Central memory CD8-positive, alpha-beta T cell (primary cell): ENCODE data around the gene COL5A2.

Experiments used
- ATAC-seq: fragments of 150-1000 bp; cut with Tn5 transposase; replicated peaks from 2 replicates; pipeline ENCODE4 v1.10.0; 2022; ENCODE audit warnings: mild to moderate bottlenecking, moderate FRiP score, moderate number of reproducible peaks; ENCODE audit not compliant: poor library complexity, severe bottlenecking; ENCODE audit errors: extremely low read depth
- DNase-seq, 2 donors: peaks; one replicate each; pipeline ENCODE4 v3.0.0; 2021; ENCODE audit warnings: low spot score in 2 of 2
- H3K27ac Mint-ChIP-seq: one replicate; pipeline ENCODE4 v1.8.0; 2022; ENCODE audit warnings: low read depth, mild to moderate bottlenecking, moderate library complexity, mixed read lengths
- H3K27me3 Mint-ChIP-seq: one replicate; pipeline ENCODE4 v1.8.0; 2022; ENCODE audit warnings: mixed read lengths
- H3K36me3 Mint-ChIP-seq: one replicate; pipeline ENCODE4 v1.8.0; 2022; ENCODE audit warnings: mild to moderate bottlenecking, moderate library complexity, mixed read lengths; ENCODE audit not compliant: insufficient read depth
- H3K4me1 Mint-ChIP-seq: one replicate; pipeline ENCODE4 v1.8.0; 2022; ENCODE audit warnings: mixed read lengths
- H3K4me3 Mint-ChIP-seq: one replicate; pipeline ENCODE4 v1.8.0; 2022; ENCODE audit warnings: mild to moderate bottlenecking, moderate library complexity, mixed read lengths
- H3K9me3 Mint-ChIP-seq: one replicate; pipeline ENCODE4 v1.8.0; 2022; ENCODE audit warnings: mixed read lengths

The COL5A2 gene

GRCh38 chr2:189179570-189179950 lies at the start of gene COL5A2:
Gene COL5A2 (minus strand): TSS chr2:189179761. CDS start chr2:189179604, 157 bp downstream.
- no peak within 1 kb of the TSS for H3K4me3 Mint-ChIP-seq
- no peaks in the 10 kb centered on the region for H3K9me3 Mint-ChIP-seq
- no peak for DNase-seq
- ATAC-seq = no peak
- H3K27ac Mint-ChIP-seq = no peak within 1 kb of the TSS
- H3K36me3 Mint-ChIP-seq = no peaks in the 10 kb centered on the region
- peaks cover 9% of the 10 kb centered on the region for H3K4me1 Mint-ChIP-seq
- H3K27me3 Mint-ChIP-seq = peaks cover 11% of the 10 kb centered on the region

- Mint-ChIP-seq H3K36me3 (no peaks in the 10 kb centered on the region), H3K4me3 (no peak overlapping the region), H3K9me3 (no peaks in the 10 kb centered on the region), H3K27ac (no peak overlapping the region), H3K4me1 (no peaks in the 10 kb centered on the region), H3K27me3 (no peaks in the 10 kb centered on the region)
- ATAC-seq = no peak
- no peak for DNase-seq
These were observed 46.5 kb upstream of the COL5A2 start for GRCh38 chr2:189226017-189226416.

DNA sequence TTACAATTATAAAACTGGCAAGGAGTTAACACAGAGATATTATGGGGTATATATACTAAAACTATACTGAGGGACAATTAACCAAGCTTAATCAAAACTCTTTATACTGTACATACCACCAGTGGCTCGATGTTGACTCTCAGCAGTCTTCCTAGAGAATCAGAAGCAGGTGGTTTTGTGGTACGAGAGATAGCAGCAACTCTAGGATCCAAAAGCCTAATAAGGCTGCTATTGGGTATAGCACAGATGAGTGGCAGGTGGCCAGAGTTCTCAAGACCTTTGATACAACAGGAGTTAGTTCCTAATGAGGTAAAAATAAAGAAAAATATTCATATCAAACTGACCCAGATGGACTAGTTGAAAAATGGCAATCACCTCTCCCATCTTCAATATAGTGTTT lies 45.5 kb upstream of the COL5A2 start:
- Mint-ChIP-seq H3K4me1 (no peaks in the 10 kb centered on the region), H3K27ac (no peak overlapping the region), H3K36me3 (no peaks in the 10 kb centered on the region), H3K9me3 (no peaks in the 10 kb centered on the region), H3K4me3 (no peak overlapping the region), H3K27me3 (no peaks in the 10 kb centered on the region)
- DNase-seq (no peak), ATAC-seq (no peak)

GRCh38 chr2:189222468-189223105 lies 43.0 kb upstream of the COL5A2 start:
- DNase-seq (no peak), ATAC-seq (no peak)
- Mint-ChIP-seq H3K4me3 (no peak overlapping the region), H3K9me3 (no peaks in the 10 kb centered on the region), H3K36me3 (no peaks in the 10 kb centered on the region), H3K4me1 (no peaks in the 10 kb centered on the region), H3K27ac (no peak overlapping the region), H3K27me3 (no peaks in the 10 kb centered on the region)

GRCh38 chr2:189221811-189222467 lies 42.4 kb upstream of the COL5A2 start:
- Mint-ChIP-seq H3K27me3 (no peaks in the 10 kb centered on the region), H3K9me3 (no peaks in the 10 kb centered on the region), H3K4me3 (no peak overlapping the region), H3K36me3 (no peaks in the 10 kb centered on the region), H3K27ac (no peak overlapping the region), H3K4me1 (no peaks in the 10 kb centered on the region)
- ATAC-seq (no peak), DNase-seq (no peak)

DNA sequence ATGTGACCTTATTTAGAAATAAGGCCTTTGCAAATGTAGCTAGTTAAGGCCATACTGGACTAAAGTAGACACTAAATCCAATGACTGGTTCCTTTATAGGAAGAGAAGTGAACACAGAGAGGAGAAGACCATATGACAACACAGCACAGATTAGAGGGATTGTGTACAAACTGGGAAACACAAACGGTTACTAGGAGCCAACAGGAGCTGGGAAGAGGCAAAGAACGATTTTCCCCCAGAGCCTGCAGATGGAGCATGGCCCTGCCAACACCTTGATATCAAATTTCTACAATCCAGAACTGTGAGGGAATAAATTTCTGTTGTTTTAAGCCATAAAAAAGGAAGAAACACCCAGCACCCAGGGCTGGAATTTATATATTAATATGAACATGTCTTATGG lies 38.7 kb upstream of the COL5A2 start:
- DNase-seq = no peak
- H3K27ac Mint-ChIP-seq = no peak overlapping the region
- ATAC-seq = no peak
- H3K4me3 Mint-ChIP-seq = no peak overlapping the region
- no peaks in the 10 kb centered on the region for H3K4me1 Mint-ChIP-seq
- H3K36me3 Mint-ChIP-seq = no peaks in the 10 kb centered on the region
- H3K9me3 Mint-ChIP-seq = no peaks in the 10 kb centered on the region
- no peaks in the 10 kb centered on the region for H3K27me3 Mint-ChIP-seq

DNA sequence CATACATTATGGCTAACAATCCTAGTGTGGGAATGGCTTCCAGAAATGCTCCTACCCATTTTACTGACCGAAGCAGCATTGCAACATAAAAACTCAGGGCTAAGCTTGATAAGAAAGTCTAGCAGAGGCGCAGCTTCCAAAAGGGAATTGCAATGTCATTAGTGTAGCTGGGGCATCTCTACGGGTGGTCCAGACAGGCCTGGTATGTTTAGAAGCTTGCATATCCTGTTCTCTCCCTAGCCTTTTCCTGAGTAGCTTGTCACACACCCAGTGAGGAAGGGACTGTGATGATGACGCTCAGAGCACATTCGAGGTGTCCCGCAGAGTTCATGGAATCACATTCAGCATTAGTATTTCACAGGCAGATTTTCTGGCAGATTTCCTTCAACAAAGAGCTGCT lies 38.0 kb upstream of the COL5A2 start:
- Mint-ChIP-seq H3K27ac (no peak overlapping the region), H3K36me3 (no peaks in the 10 kb centered on the region), H3K4me3 (no peak overlapping the region), H3K4me1 (no peaks in the 10 kb centered on the region), H3K9me3 (no peaks in the 10 kb centered on the region), H3K27me3 (no peaks in the 10 kb centered on the region)
- DNase-seq = no peak
- no peak for ATAC-seq

GRCh38 chr2:189217051-189217450 lies 37.5 kb upstream of the COL5A2 start:
- DNase-seq (no peak), ATAC-seq (no peak)
- Mint-ChIP-seq H3K4me3 (no peak overlapping the region), H3K9me3 (no peaks in the 10 kb centered on the region), H3K27me3 (no peaks in the 10 kb centered on the region), H3K36me3 (no peaks in the 10 kb centered on the region), H3K4me1 (no peaks in the 10 kb centered on the region), H3K27ac (no peak overlapping the region)

GRCh38 chr2:189214484-189214883 lies 34.9 kb upstream of the COL5A2 start:
- H3K27me3 Mint-ChIP-seq = no peaks in the 10 kb centered on the region
- DNase-seq (no peak), ATAC-seq (no peak)
- H3K4me3 Mint-ChIP-seq = no peak overlapping the region
- no peaks in the 10 kb centered on the region for H3K4me1 Mint-ChIP-seq
- H3K27ac Mint-ChIP-seq = no peak overlapping the region
- H3K36me3 Mint-ChIP-seq = no peaks in the 10 kb centered on the region
- H3K9me3 Mint-ChIP-seq = no peaks in the 10 kb centered on the region

GRCh38 chr2:189213250-189213649 lies 33.7 kb upstream of the COL5A2 start:
- no peak for DNase-seq
- no peaks in the 10 kb centered on the region for H3K27me3 Mint-ChIP-seq
- no peaks in the 10 kb centered on the region for H3K4me1 Mint-ChIP-seq
- no peak overlapping the region for H3K4me3 Mint-ChIP-seq
- H3K9me3 Mint-ChIP-seq = no peaks in the 10 kb centered on the region
- no peak overlapping the region for H3K27ac Mint-ChIP-seq
- no peaks in the 10 kb centered on the region for H3K36me3 Mint-ChIP-seq
- ATAC-seq = no peak

GRCh38 chr2:189210250-189211087 lies 30.9 kb upstream of the COL5A2 start:
- no peak for DNase-seq
- H3K9me3 Mint-ChIP-seq = no peaks in the 10 kb centered on the region
- H3K27me3 Mint-ChIP-seq = no peaks in the 10 kb centered on the region
- no peaks in the 10 kb centered on the region for H3K36me3 Mint-ChIP-seq
- no peak overlapping the region for H3K27ac Mint-ChIP-seq
- H3K4me3 Mint-ChIP-seq = no peak overlapping the region
- H3K4me1 Mint-ChIP-seq = no peaks in the 10 kb centered on the region
- no peak for ATAC-seq

DNA sequence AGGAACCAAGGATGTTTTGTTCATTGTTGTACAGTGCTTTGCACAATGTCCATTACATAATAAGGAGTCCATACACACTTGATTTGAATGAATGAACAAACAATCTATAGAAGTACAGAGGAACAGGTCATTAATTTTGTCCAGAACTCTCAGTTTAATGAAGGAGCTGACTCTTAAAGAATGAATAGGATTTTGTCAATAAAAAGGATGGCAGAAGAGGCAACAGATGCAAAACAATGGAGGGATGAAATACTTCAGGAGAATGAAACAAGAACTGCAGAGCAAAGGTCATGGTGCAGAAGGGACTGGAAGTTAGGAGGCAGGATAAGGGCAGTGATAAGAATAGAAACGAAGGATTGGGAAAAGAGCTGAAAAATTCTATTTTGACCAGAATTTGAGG lies 28.7 kb upstream of the COL5A2 start:
- ATAC-seq = no peak
- no peak overlapping the region for H3K4me3 Mint-ChIP-seq
- DNase-seq = no peak
- no peaks in the 10 kb centered on the region for H3K36me3 Mint-ChIP-seq
- peaks cover 5% of the 10 kb centered on the region for H3K4me1 Mint-ChIP-seq
- no peaks in the 10 kb centered on the region for H3K9me3 Mint-ChIP-seq
- H3K27ac Mint-ChIP-seq = no peak overlapping the region
- H3K27me3 Mint-ChIP-seq = no peaks in the 10 kb centered on the region
